ENCODE results near the gene GATB.

Gene GATB

DNA sequence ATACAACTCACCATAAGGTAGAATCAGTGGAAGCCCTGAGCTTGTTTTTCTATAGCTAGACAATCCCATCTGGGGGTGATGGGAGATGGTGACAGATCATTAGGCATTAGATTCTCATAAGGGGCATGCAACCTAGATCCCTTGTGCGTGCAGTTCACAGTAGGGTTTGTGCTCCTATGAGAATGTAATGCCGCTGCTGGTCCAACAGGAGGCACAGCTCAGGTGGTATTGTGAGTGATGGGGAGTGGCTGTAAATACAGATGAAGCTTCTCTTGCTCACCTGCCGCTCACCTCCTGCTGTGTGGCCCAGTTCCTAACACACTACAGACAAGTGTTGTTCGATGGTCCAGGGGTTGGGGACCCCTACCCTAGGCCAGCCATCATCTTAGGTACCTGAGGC is 5.9 kb upstream of the GATB start:
- Histone ChIP-seq H4K91ac (ENCODE audit: low read depth, low read length, poor library complexity) (no peak overlapping the region), H3K27ac (replicated peaks; ENCODE audit: low read length) (no peak overlapping the region), H3K23ac (ENCODE audit: low read depth, low read length, poor library complexity) (no peak overlapping the region), H3K4me1 (ENCODE audit: control insufficient read depth in 2 of 2, insufficient read depth in 1 of 2, low read depth in 1 of 2, low read length in 2 of 2) (no peaks in the 10 kb centered on the region), H3K9me3 (replicated peaks in 1 of 2; ENCODE audit: control insufficient read depth in 2 of 2, insufficient read depth in 1 of 2, low read depth in 1 of 2, low read length in 2 of 2) (no peaks in the 10 kb centered on the region), H2BK120ac (ENCODE audit: low read depth, low read length) (no peak overlapping the region), H3K4ac (ENCODE audit: low read length) (no peak overlapping the region), H3K79me1 (ENCODE audit: low read depth, low read length) (no peaks in the 10 kb centered on the region), H3K36me3 (replicated peaks in 1 of 2; ENCODE audit: control insufficient read depth in 2 of 2, insufficient read depth in 2 of 2, low read length in 2 of 2) (no peaks in the 10 kb centered on the region), H3K4me3 (ENCODE audit: low read length in 2 of 2) (no peak overlapping the region), H3K9ac (ENCODE audit: low read depth, low read length, poor library complexity) (no peak overlapping the region), H2BK12ac (ENCODE audit: low read length) (no peak overlapping the region), H2AK5ac (ENCODE audit: low read depth, low read length) (no peak overlapping the region), H3K14ac (ENCODE audit: low read length) (no peak overlapping the region), H2BK5ac (ENCODE audit: low read length) (no peak overlapping the region), H4K8ac (ENCODE audit: low read depth, low read length) (no peak overlapping the region), H3K18ac (ENCODE audit: low read length) (no peak overlapping the region), H3K4me2 (ENCODE audit: insufficient read depth, low read length, poor library complexity, severe bottlenecking) (no peak overlapping the region), H3K27me3 (ENCODE audit: control insufficient read depth in 3 of 3, insufficient read depth in 3 of 3, low read depth in 1 of 3, low read length in 3 of 3) (peaks cover 0 to 8% (median 0%) of the 10 kb centered on the region in 3 experiments), H2AFZ (ENCODE audit: low read length) (no peak overlapping the region), H2BK15ac (ENCODE audit: low read length) (no peak overlapping the region)
- DNase-seq (ENCODE audit: low spot score): no peak
- no CpG with 5 or more reads among the region's 4 CpGs for WGBS, 2 donors (ENCODE audit: extremely low coverage in 2 of 2, insufficient read length in 2 of 2, insufficient replicate concordance in 1 of 2)

DNA sequence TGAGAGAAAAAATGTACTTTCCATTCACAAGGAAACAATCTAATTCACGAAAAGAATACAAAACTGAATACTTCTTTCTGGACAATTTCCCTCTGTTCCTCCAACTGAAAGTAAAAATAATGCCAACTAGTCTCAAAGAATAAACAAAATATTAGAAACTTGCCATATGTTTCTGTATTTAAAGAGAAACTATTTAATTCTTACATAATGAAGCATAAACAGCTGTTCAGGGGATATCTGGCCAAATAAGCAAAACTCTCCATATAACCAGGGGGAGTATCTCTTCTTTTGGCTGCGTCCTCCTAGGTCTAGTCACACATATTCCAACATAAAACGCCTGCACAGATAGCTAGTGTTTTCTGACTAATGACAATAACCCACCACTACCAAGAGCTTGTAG is 805 bp downstream of the GATB start:
- no peaks in the 10 kb centered on the region for H3K79me1 ChIP-seq (ENCODE audit: low read depth, low read length)
- no peak overlapping the region for H2BK12ac ChIP-seq (ENCODE audit: low read length)
- H3K18ac ChIP-seq (ENCODE audit: low read length): no peak overlapping the region
- no peak overlapping the region for H2AK5ac ChIP-seq (ENCODE audit: low read depth, low read length)
- H3K14ac ChIP-seq (ENCODE audit: low read length): no peak overlapping the region
- H2BK15ac ChIP-seq (ENCODE audit: low read length): no peak overlapping the region
- H2AFZ ChIP-seq (ENCODE audit: low read length): peak overlapping the region; percentile 95
- H2BK120ac ChIP-seq (ENCODE audit: low read depth, low read length): no peak overlapping the region
- no peak overlapping the region for H3K27ac ChIP-seq (replicated peaks; ENCODE audit: low read length)
- no peak overlapping the region for H3K9ac ChIP-seq (ENCODE audit: low read depth, low read length, poor library complexity)
- peak overlapping the region; percentile 53 for H3K4me2 ChIP-seq (ENCODE audit: insufficient read depth, low read length, poor library complexity, severe bottlenecking)
- peaks cover 2 to 6% of the 10 kb centered on the region in 2 donors for H3K4me1 ChIP-seq (ENCODE audit: control insufficient read depth in 2 of 2, insufficient read depth in 1 of 2, low read depth in 1 of 2, low read length in 2 of 2)
- H3K23ac ChIP-seq (ENCODE audit: low read depth, low read length, poor library complexity): no peak overlapping the region
- WGBS, 2 donors (ENCODE audit: extremely low coverage in 2 of 2, insufficient read length in 2 of 2, insufficient replicate concordance in 1 of 2): no CpG with 5 or more reads among the region's 3 CpGs
- peak overlapping the region; percentile 78 to 89 for H3K4me3 ChIP-seq (ENCODE audit: low read length in 2 of 2)
- no peak overlapping the region for H2BK5ac ChIP-seq (ENCODE audit: low read length)
- no peak for DNase-seq (ENCODE audit: low spot score)
- no peak overlapping the region for H4K91ac ChIP-seq (ENCODE audit: low read depth, low read length, poor library complexity)
- H4K8ac ChIP-seq (ENCODE audit: low read depth, low read length): no peak overlapping the region
- no peaks in the 10 kb centered on the region for H3K27me3 ChIP-seq (ENCODE audit: control insufficient read depth in 3 of 3, insufficient read depth in 3 of 3, low read depth in 1 of 3, low read length in 3 of 3)
- H3K36me3 ChIP-seq (replicated peaks in 1 of 2; ENCODE audit: control insufficient read depth in 2 of 2, insufficient read depth in 2 of 2, low read length in 2 of 2): peaks cover 1 to 12% of the 10 kb centered on the region in 2 donors
- no peaks in the 10 kb centered on the region for H3K9me3 ChIP-seq (replicated peaks in 1 of 2; ENCODE audit: control insufficient read depth in 2 of 2, insufficient read depth in 1 of 2, low read depth in 1 of 2, low read length in 2 of 2)
- no peak overlapping the region for H3K4ac ChIP-seq (ENCODE audit: low read length)

DNA sequence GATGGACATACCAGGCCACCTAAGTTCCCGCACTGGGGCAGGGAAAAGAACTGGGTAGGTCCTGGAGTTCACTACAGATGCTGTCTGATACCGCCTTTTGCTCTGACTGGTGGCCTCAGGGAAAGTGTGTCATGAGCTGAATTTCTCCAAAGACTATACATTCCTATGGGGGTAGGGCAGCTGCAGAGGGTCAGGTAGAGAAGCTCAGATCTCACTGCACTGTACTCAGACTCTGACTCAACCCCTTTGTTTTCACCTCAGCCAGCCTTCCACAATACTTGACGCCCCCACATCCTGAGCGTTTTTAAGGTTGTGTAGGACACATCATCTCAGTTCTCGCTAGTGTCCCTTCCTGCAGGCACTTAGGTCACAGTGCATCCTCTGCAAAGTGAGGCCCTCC is 7.8 kb downstream of the GATB start:
- DNase-seq (ENCODE audit: low spot score): no peak
- H2BK12ac ChIP-seq (ENCODE audit: low read length): no peak overlapping the region
- no peak overlapping the region for H3K4me3 ChIP-seq (ENCODE audit: low read length in 2 of 2)
- H2BK120ac ChIP-seq (ENCODE audit: low read depth, low read length): no peak overlapping the region
- no peak overlapping the region for H2AFZ ChIP-seq (ENCODE audit: low read length)
- no peak overlapping the region for H3K18ac ChIP-seq (ENCODE audit: low read length)
- no peak overlapping the region for H2AK5ac ChIP-seq (ENCODE audit: low read depth, low read length)
- H3K23ac ChIP-seq (ENCODE audit: low read depth, low read length, poor library complexity): no peak overlapping the region
- H3K36me3 ChIP-seq (replicated peaks in 1 of 2; ENCODE audit: control insufficient read depth in 2 of 2, insufficient read depth in 2 of 2, low read length in 2 of 2): peaks cover 6 to 23% of the 10 kb centered on the region in 2 donors
- H2BK5ac ChIP-seq (ENCODE audit: low read length): no peak overlapping the region
- H3K9me3 ChIP-seq (replicated peaks in 1 of 2; ENCODE audit: control insufficient read depth in 2 of 2, insufficient read depth in 1 of 2, low read depth in 1 of 2, low read length in 2 of 2): no peaks in the 10 kb centered on the region
- WGBS, 2 donors (ENCODE audit: extremely low coverage in 2 of 2, insufficient read length in 2 of 2, insufficient replicate concordance in 1 of 2): no CpG with 5 or more reads among the region's 5 CpGs
- H3K9ac ChIP-seq (ENCODE audit: low read depth, low read length, poor library complexity): no peak overlapping the region
- no peak overlapping the region for H4K91ac ChIP-seq (ENCODE audit: low read depth, low read length, poor library complexity)
- H4K8ac ChIP-seq (ENCODE audit: low read depth, low read length): no peak overlapping the region
- H3K4ac ChIP-seq (ENCODE audit: low read length): no peak overlapping the region
- no peaks in the 10 kb centered on the region for H3K4me1 ChIP-seq (ENCODE audit: control insufficient read depth in 2 of 2, insufficient read depth in 1 of 2, low read depth in 1 of 2, low read length in 2 of 2)
- no peak overlapping the region for H3K27ac ChIP-seq (replicated peaks; ENCODE audit: low read length)
- no peaks in the 10 kb centered on the region for H3K27me3 ChIP-seq (ENCODE audit: control insufficient read depth in 3 of 3, insufficient read depth in 3 of 3, low read depth in 1 of 3, low read length in 3 of 3)
- H3K79me1 ChIP-seq (ENCODE audit: low read depth, low read length): no peaks in the 10 kb centered on the region
- no peak overlapping the region for H3K4me2 ChIP-seq (ENCODE audit: insufficient read depth, low read length, poor library complexity, severe bottlenecking)
- no peak overlapping the region for H2BK15ac ChIP-seq (ENCODE audit: low read length)
- no peak overlapping the region for H3K14ac ChIP-seq (ENCODE audit: low read length)

DNA sequence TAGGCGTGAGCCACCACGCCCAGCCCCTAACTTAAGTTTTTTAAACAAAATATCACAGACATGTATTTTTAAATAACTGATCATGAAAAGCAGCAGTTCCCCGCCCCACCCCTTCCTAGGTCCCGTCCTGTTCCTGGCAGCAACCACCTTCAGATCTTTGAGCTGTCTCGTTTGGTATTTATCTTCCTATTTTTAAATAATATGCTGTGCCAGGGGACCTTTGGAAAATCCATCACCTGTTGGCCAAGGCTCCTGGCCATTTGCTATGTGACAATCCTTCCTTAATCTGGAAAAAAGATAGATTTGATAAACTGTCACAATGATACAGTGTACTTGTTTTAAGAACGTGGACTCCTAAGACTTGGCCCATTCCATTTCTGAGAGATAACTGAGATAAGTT is 10.7 kb downstream of the GATB start:
- H3K79me1 ChIP-seq (ENCODE audit: low read depth, low read length): no peaks in the 10 kb centered on the region
- H3K27me3 ChIP-seq (ENCODE audit: control insufficient read depth in 3 of 3, insufficient read depth in 3 of 3, low read depth in 1 of 3, low read length in 3 of 3): no peaks in the 10 kb centered on the region
- H2AFZ ChIP-seq (ENCODE audit: low read length): no peak overlapping the region
- no peak overlapping the region for H3K23ac ChIP-seq (ENCODE audit: low read depth, low read length, poor library complexity)
- H3K4me3 ChIP-seq (ENCODE audit: low read length in 2 of 2): no peak overlapping the region
- H3K36me3 ChIP-seq (replicated peaks in 1 of 2; ENCODE audit: control insufficient read depth in 2 of 2, insufficient read depth in 2 of 2, low read length in 2 of 2): peaks cover 5 to 12% of the 10 kb centered on the region in 2 donors
- no peak overlapping the region for H3K18ac ChIP-seq (ENCODE audit: low read length)
- H3K9me3 ChIP-seq (replicated peaks in 1 of 2; ENCODE audit: control insufficient read depth in 2 of 2, insufficient read depth in 1 of 2, low read depth in 1 of 2, low read length in 2 of 2): no peaks in the 10 kb centered on the region
- no peak overlapping the region for H2BK5ac ChIP-seq (ENCODE audit: low read length)
- H3K4ac ChIP-seq (ENCODE audit: low read length): no peak overlapping the region
- H3K27ac ChIP-seq (replicated peaks; ENCODE audit: low read length): no peak overlapping the region
- no peak overlapping the region for H3K9ac ChIP-seq (ENCODE audit: low read depth, low read length, poor library complexity)
- no peak overlapping the region for H2AK5ac ChIP-seq (ENCODE audit: low read depth, low read length)
- no peak overlapping the region for H4K8ac ChIP-seq (ENCODE audit: low read depth, low read length)
- WGBS, 2 donors (ENCODE audit: extremely low coverage in 2 of 2, insufficient read length in 2 of 2, insufficient replicate concordance in 1 of 2): no CpG with 5 or more reads among the region's 6 CpGs
- H3K4me2 ChIP-seq (ENCODE audit: insufficient read depth, low read length, poor library complexity, severe bottlenecking): no peak overlapping the region
- no peak overlapping the region for H2BK120ac ChIP-seq (ENCODE audit: low read depth, low read length)
- H2BK15ac ChIP-seq (ENCODE audit: low read length): no peak overlapping the region
- no peak overlapping the region for H4K91ac ChIP-seq (ENCODE audit: low read depth, low read length, poor library complexity)
- DNase-seq (ENCODE audit: low spot score): no peak
- no peaks in the 10 kb centered on the region for H3K4me1 ChIP-seq (ENCODE audit: control insufficient read depth in 2 of 2, insufficient read depth in 1 of 2, low read depth in 1 of 2, low read length in 2 of 2)
- H2BK12ac ChIP-seq (ENCODE audit: low read length): no peak overlapping the region
- no peak overlapping the region for H3K14ac ChIP-seq (ENCODE audit: low read length)

Data from neuronal stem cell (in vitro differentiated cells).